NCI-H1048 (cell line): Measurements from ENCODE around the gene ANKS1A.

Source experiments
- DNase-seq: peaks from one replicate; lab custom pipeline; 2025; lab: John Stamatoyannopoulos, UW

The ANKS1A gene

GRCh38 chr6:35023091-35024000, 134.3 kb downstream of the ANKS1A start:
- DNase-seq, result no peak

GRCh38 chr6:35024551-35025054, 135.5 kb downstream of the ANKS1A start:
- DNase-seq, result peak; percentile 62

GRCh38 chr6:35025232-35026188, 136.5 kb downstream of the ANKS1A start:
- no peak for DNase-seq

- DNase-seq, result no peak
Observed at GRCh38 chr6:35026434-35027222, 137.6 kb downstream of the ANKS1A start.

GRCh38 chr6:35027807-35028206, 138.8 kb downstream of the ANKS1A start:
- DNase-seq, result no peak

- DNase-seq, result no peak
Observed at GRCh38 chr6:35028781-35029769, 140.0 kb downstream of the ANKS1A start.

GRCh38 chr6:35030099-35030498, 141.0 kb downstream of the ANKS1A start:
- DNase-seq, result no peak

GRCh38 chr6:35031611-35032529, 142.8 kb downstream of the ANKS1A start:
- DNase-seq, result no peak

GRCh38 chr6:35033683-35034082, 144.6 kb downstream of the ANKS1A start:
- no peak for DNase-seq

- DNase-seq, result no peak
Observed at GRCh38 chr6:35034411-35035191, 145.5 kb downstream of the ANKS1A start.

GRCh38 chr6:35035481-35036030, 146.5 kb downstream of the ANKS1A start:
- no peak for DNase-seq

GRCh38 chr6:35036059-35036827, 147.2 kb downstream of the ANKS1A start:
- no peak for DNase-seq

- DNase-seq, result no peak
Observed at GRCh38 chr6:35036828-35037663, 148.0 kb downstream of the ANKS1A start.

GRCh38 chr6:35037664-35038038, 148.6 kb downstream of the ANKS1A start:
- DNase-seq, result no peak

GRCh38 chr6:35038076-35038475, 149.0 kb downstream of the ANKS1A start:
- no peak for DNase-seq

- no peak for DNase-seq
Observed at GRCh38 chr6:35040398-35040797, 151.3 kb downstream of the ANKS1A start.
